Measurements from ENCODE around the gene NECAB2.

- no peak for TF ChIP-seq CTCF (IDR thresholded peaks at IDR 0.05)
- no peak for TF ChIP-seq POLR2A (IDR thresholded peaks at IDR 0.05)
- no peak for TF ChIP-seq POLR2AphosphoS5 (IDR thresholded peaks at IDR 0.05)
Observed at GRCh38 chr16:83946781-83947566, 21.1 kb upstream of the NECAB2 start.
